Epithelial cell of esophagus (primary cell): ENCODE data around the gene ZNF474.

Source experiments
- DNase-seq: peaks from one replicate; pipeline ENCODE4 v3.0.0; 2010; ENCODE audit warnings: low read depth
- H3K4me3 ChIP-seq: 2 replicates; pipeline ENCODE4 v1.5.1; 2011; ENCODE audit warnings: mild to moderate bottlenecking, low read length, control low read depth
- TF ChIP-seq, protein P1 (sequence below): IDR thresholded peaks from 2 replicates; pipeline ENCODE4 v1.5.1; 2011; ENCODE audit warnings: low read depth, mild to moderate bottlenecking, low read length, control low read depth, inconsistent platforms; ENCODE audit not compliant: insufficient read depth; ENCODE audit errors: missing control alignments

Gene ZNF474

GRCh38 chr5:122118356-122118948 lies 10.9 kb upstream of the ZNF474 start:
- no peak overlapping the region for H3K4me3 ChIP-seq
- DNase-seq, result peak; percentile 22
- TF ChIP-seq, protein P1, sequence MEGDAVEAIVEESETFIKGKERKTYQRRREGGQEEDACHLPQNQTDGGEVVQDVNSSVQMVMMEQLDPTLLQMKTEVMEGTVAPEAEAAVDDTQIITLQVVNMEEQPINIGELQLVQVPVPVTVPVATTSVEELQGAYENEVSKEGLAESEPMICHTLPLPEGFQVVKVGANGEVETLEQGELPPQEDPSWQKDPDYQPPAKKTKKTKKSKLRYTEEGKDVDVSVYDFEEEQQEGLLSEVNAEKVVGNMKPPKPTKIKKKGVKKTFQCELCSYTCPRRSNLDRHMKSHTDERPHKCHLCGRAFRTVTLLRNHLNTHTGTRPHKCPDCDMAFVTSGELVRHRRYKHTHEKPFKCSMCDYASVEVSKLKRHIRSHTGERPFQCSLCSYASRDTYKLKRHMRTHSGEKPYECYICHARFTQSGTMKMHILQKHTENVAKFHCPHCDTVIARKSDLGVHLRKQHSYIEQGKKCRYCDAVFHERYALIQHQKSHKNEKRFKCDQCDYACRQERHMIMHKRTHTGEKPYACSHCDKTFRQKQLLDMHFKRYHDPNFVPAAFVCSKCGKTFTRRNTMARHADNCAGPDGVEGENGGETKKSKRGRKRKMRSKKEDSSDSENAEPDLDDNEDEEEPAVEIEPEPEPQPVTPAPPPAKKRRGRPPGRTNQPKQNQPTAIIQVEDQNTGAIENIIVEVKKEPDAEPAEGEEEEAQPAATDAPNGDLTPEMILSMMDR, result no peak

GRCh38 chr5:122119205-122119604 lies 10.1 kb upstream of the ZNF474 start:
- no peak for DNase-seq
- TF ChIP-seq, protein P1, result no peak

DNA sequence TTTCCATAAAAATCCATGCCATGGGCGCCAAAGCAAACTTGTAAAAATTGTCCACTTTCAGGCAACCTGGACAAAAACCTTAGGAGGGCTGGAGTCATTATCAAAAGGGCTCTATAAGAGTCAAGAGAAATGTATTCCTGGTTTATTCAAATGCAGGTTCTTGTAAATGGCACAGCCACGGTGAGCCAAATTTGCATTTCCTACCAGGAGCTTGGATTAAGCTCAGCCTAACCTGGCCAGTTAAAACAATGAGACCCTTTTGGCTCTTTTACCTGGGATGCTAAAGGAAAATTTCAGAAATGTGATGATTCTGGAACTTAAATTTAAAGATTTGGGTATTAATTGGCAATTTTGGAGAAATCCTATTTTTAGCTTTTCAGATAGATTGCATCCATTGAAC lies 8.9 kb upstream of the ZNF474 start:
- TF ChIP-seq, protein P1, result no peak
- H3K4me3 ChIP-seq, result no peak overlapping the region
- DNase-seq, result no peak

More at GRCh38 chr5:122119205-122119604, 10.1 kb upstream of the ZNF474 start:
- no peak overlapping the region for H3K4me3 ChIP-seq

DNA sequence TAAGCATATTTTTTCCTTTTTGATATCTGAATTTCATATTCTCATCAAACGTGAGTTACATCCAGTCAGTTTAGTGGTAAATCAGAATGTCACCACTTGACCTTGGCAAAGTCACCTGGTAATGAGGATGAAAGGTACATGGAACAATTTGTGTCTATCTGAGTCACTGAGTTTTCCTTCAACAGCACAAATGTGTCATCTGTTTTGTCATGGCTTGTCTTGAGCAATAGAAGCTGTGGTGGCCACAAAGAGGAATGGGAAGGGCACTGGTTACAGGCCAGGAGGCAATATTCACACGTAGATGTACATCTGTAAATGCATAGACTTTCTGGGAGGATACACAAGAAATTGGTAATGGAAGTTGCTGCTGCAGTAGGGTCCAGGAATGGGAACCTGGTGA lies 8.4 kb upstream of the ZNF474 start:
- TF ChIP-seq, protein P1, result no peak
- DNase-seq, result peak; percentile 87
- H3K4me3 ChIP-seq, result no peak overlapping the region

DNA sequence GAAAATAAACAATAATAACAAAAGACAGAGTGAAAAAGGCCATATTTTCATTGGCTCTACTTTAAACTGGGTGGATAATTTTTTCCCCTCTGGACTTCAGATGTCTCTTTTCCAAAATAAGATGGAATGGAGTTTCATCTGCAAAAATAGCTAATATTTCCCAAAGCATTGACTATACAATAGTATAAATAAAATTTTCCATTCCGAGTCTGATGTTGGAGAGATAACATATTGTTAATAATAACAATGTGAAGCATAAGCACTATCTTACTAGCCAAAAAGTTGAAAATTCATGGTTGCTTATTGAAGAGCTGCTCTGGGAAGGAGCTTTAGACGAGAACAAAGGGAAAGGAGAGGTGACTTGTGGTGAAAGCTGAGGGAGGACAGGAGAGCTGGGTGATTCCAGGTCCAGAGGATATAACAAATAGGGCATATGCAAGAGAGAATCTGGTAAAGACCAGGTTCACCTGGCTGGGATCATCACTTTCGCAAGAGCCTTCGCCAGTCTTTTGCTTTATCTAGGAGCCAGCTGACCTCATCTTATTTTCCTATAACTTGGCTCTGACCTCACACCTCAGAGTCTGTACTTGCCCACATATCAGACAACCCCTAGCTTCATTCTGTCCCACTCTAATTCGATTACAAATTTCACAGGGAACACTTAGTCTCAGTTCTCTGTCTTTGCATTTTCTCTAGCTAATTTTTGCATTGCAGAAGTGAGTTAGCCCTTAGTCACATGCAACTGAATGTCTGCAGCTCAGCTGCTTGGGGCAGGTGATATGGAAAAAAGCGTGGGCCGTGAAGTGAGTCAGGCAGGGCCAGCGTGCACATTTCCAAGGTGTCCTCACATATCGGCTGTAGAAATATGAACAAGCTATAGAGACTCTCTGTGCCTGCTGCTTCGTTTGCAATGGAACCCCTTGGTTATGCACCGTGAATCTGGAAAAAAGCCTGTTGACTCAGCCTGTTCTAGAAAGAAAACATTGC lies 7.6 kb upstream of the ZNF474 start:
- peak; percentile 95 for DNase-seq
- TF ChIP-seq, protein P1, result no peak
- no peak overlapping the region for H3K4me3 ChIP-seq

- no peak overlapping the region for H3K4me3 ChIP-seq
- DNase-seq, result no peak
- TF ChIP-seq, protein P1, result no peak
Measured at GRCh38 chr5:122124766-122125165, 4.6 kb upstream of the ZNF474 start.
